ENCODE results near the gene PCDHB13. TPM values are rescaled to one million over a fixed set of nuclear protein-coding genes. Genes with fewer than 3 reads are reported as not detected.

The PCDHB13 gene
- total and polyA plus RNA-seq, 2 of the 4 experiments (the other 2 are of a cell fraction) = 0.18 to 0.26 TPM

DNA sequence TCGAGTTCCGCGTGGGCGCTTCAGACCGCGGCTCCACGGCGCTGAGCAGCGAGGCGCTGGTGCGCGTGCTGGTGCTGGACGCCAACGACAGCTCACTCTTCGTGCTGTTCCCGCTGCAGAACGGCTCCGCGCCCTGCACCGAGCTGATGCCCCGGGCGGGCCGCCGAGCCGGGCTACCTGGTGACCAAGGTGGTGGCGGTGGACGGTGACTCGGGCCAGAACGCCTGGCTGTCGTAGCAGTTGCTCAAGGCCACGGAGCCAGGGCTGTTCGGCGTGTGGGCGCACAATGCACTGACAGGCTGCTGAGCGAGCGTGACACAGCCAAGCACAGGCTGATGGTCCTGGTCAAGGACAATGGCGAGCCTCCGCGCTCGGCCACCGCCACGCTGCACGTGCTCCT is 27.8 kb downstream of the PCDHB13 start:
- Histone ChIP-seq H2AK9ac (replicated peaks; ENCODE audit: low read depth, low read length, poor library complexity) (no peak overlapping the region), H3K27ac (ENCODE audit: insufficient read depth, low read length) (no peak overlapping the region), H4K5ac (ENCODE audit: low read depth, low read length) (no peak overlapping the region), H4K8ac (ENCODE audit: low read depth in 2 of 2, low read length in 2 of 2) (no peak overlapping the region), H2BK5ac (ENCODE audit: low read depth, low read length, poor library complexity, severe bottlenecking) (no peak overlapping the region), H4K20me1 (ENCODE audit: insufficient read depth, low read length) (no peaks in the 10 kb centered on the region), H3K4me2 (ENCODE audit: low read depth, low read length) (no peak overlapping the region), H2BK20ac (ENCODE audit: low read depth, low read length) (no peak overlapping the region), H3K56ac (ENCODE audit: extremely low read depth, insufficient read depth, low read length) (no peak overlapping the region), H3K9me1 (ENCODE audit: insufficient read depth, low read length) (no peaks in the 10 kb centered on the region), H3K9ac (ENCODE audit: low read depth, low read length) (no peak overlapping the region), H3K18ac (ENCODE audit: low read depth, low read length) (no peak overlapping the region), H3K79me1 (ENCODE audit: low read depth in 1 of 2, low read length in 2 of 2) (no peaks in the 10 kb centered on the region), H2AK5ac (ENCODE audit: low read depth, low read length) (no peak overlapping the region), H2BK15ac (ENCODE audit: low read depth, low read length) (no peak overlapping the region), H2AFZ (replicated peaks; ENCODE audit: low read length, poor library complexity) (no peak overlapping the region), H2BK120ac (ENCODE audit: low read depth, low read length) (no peak overlapping the region), H3K9me3 (ENCODE audit: control insufficient read depth, insufficient read depth, low read length) (peaks cover 39% of the 10 kb centered on the region), H3K36me3 (ENCODE audit: control insufficient read depth, insufficient read depth, low read length) (no peaks in the 10 kb centered on the region), H3K23ac (ENCODE audit: low read depth, low read length) (no peak overlapping the region), H3K14ac (replicated peaks; ENCODE audit: low read depth, low read length) (no peak overlapping the region), H4K91ac (ENCODE audit: insufficient read depth, low read depth, low read length) (no peak overlapping the region), H3K4me3 (ENCODE audit: insufficient read depth, low read depth, low read length) (no peak overlapping the region), H3K4me1 (ENCODE audit: control insufficient read depth, insufficient read depth, low read length) (no peaks in the 10 kb centered on the region), H3K4ac (ENCODE audit: low read depth, low read length) (no peak overlapping the region), H3K27me3 (ENCODE audit: control insufficient read depth, insufficient read depth, low read length) (no peaks in the 10 kb centered on the region)
- POLR2A ChIA-PET (ENCODE audit: unreplicated experiment) = no interaction called here
- no peak for ATAC-seq (ENCODE audit: low read depth)
- CTCF ChIA-PET = no interaction called here
- TF ChIP-seq ELK1 (IDR thresholded peaks at IDR 0.05; ENCODE audit: borderline replicate concordance, low read depth, low read length) (no peak), CHD1 (IDR thresholded peaks at IDR 0.05; ENCODE audit: low read depth, low read length) (no peak), RFX5 (IDR thresholded peaks at IDR 0.05; ENCODE audit: low read depth, low read length) (no peak), MXI1 (IDR thresholded peaks at IDR 0.05; ENCODE audit: borderline replicate concordance, low read depth, low read length) (no peak), SMC3 (IDR thresholded peaks at IDR 0.05; ENCODE audit: low read depth, low read length) (no peak), BHLHE40 (IDR thresholded peaks at IDR 0.05; ENCODE audit: low read depth, low read length) (no peak), MAFK (IDR thresholded peaks at IDR 0.05; ENCODE audit: low read depth, low read length) (no peak), NFE2L2 (IDR thresholded peaks at IDR 0.05; ENCODE audit: low read depth, low read length) (no peak), CEBPB (IDR thresholded peaks at IDR 0.05; ENCODE audit: low read depth, low read length) (no peak), RCOR1 (IDR thresholded peaks at IDR 0.05; ENCODE audit: insufficient replicate concordance, low read length) (no peak), FOS (IDR thresholded peaks at IDR 0.05; ENCODE audit: low read depth, low read length) (no peak), POLR2A (IDR thresholded peaks at IDR 0.05; ENCODE audit: low read depth, low read length) (no peak), USF2 (IDR thresholded peaks at IDR 0.05; ENCODE audit: low read depth, low read length) (no peak), RAD21 (IDR thresholded peaks at IDR 0.05; ENCODE audit: low read length) (no peak), MAZ (IDR thresholded peaks at IDR 0.05; ENCODE audit: borderline replicate concordance, low read depth, low read length) (no peak)
- TF ChIP-seq, protein P1, sequence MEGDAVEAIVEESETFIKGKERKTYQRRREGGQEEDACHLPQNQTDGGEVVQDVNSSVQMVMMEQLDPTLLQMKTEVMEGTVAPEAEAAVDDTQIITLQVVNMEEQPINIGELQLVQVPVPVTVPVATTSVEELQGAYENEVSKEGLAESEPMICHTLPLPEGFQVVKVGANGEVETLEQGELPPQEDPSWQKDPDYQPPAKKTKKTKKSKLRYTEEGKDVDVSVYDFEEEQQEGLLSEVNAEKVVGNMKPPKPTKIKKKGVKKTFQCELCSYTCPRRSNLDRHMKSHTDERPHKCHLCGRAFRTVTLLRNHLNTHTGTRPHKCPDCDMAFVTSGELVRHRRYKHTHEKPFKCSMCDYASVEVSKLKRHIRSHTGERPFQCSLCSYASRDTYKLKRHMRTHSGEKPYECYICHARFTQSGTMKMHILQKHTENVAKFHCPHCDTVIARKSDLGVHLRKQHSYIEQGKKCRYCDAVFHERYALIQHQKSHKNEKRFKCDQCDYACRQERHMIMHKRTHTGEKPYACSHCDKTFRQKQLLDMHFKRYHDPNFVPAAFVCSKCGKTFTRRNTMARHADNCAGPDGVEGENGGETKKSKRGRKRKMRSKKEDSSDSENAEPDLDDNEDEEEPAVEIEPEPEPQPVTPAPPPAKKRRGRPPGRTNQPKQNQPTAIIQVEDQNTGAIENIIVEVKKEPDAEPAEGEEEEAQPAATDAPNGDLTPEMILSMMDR (conservative IDR thresholded peaks at IDR 0.05; ENCODE audit: low read depth, low read length) = no peak
- dilution Hi-C loops (cut with HindIII; ENCODE audit: low sequenced_read_pairs, unreplicated experiment) (no loop called here), in situ Hi-C loops (cut with MboI; ENCODE audit: low sequenced_read_pairs) (no loop called here), intact Hi-C loops (cut with micrococcal nuclease) (no loop called here)
- WGBS, 2 experiments (ENCODE audit: extremely low coverage in 2 of 2, insufficient read length in 1 of 2) = 15% methylated on average over 12 of the region's 43 CpGs; no CpG with 5 or more reads in 1 of the 2 experiments
- BruUV-seq (replicated peaks) = no TSS peak
- no peak for DNase-seq
